Left lung (tissue), 10 donors: ENCODE results near the gene ZBTB38. TPM values are rescaled to one million over a fixed set of nuclear protein-coding genes. Genes with fewer than 3 reads are reported as not detected.
A peak's percentile ranks its signal among the peaks of the same experiment; 100 is the strongest.

Experiments used
- ATAC-seq: fragments of 200-7000 bp; cut with Tn5 transposase; one replicate; pipeline ENCODE4 v1.9.1; 2020; ENCODE audit warnings: moderate library complexity
- DNase-seq, 4 donors: peaks; one replicate each; pipeline ENCODE4 v3.0.0-alpha.2; 2013 to 2020
- H3K27ac ChIP-seq, 2 donors: fragments of 200-600 bp; sonication (generic) in 1 of 2; one replicate each; pipeline versions ENCODE4 v1.5.0 to v1.8.0; 2020 to 2021
- H3K27me3 ChIP-seq, 2 donors: fragments of 200-600 bp; sonication (generic) in 1 of 2; one replicate each; pipeline versions ENCODE4 v1.5.0 to v1.8.0; 2020 to 2021
- H3K36me3 ChIP-seq, 2 donors: fragments of 200-600 bp; sonication (generic) in 1 of 2; one replicate each; pipeline versions ENCODE4 v1.5.0 to v1.8.0; 2020 to 2021
- H3K4me1 ChIP-seq, 2 donors: fragments of 200-600 bp; one replicate each; pipeline ENCODE4 v1.8.0; 2021
- H3K4me3 ChIP-seq, 2 donors: fragments of 200-600 bp; sonication (generic) in 1 of 2; one replicate each; pipeline versions ENCODE4 v1.5.0 to v1.8.0; 2020 to 2021; ENCODE audit warnings: mild to moderate bottlenecking in 1 of 2
- H3K9me3 ChIP-seq, 2 donors: fragments of 200-600 bp; sonication (generic) in 1 of 2; one replicate each; pipeline versions ENCODE4 v1.5.0 to v1.8.0; 2020 to 2021
- CTCF ChIP-seq, 2 donors: fragments of 200-600 bp; sonication (generic) in 1 of 2; IDR thresholded peaks; one replicate each; pipeline versions ENCODE4 v1.5.0 to v1.8.0; 2021; ENCODE audit warnings: antibody characterized with exemption in 2 of 2
- intact Hi-C, 2 donors: fragments of 100-400 bp; cut with DNase I; formaldehyde crosslinking; loops; one replicate each; pipeline versions ENCODE4 v1.11.2 to v1.14.2; 2022
- polyA plus RNA-seq, 6 donors: library from polyadenylated mRNA; unstranded; fragments of 120-200 nt; gene quantifications; one replicate each; pipeline ENCODE4 v1.2.1, GENCODE V29; 2013; ENCODE audit not compliant: insufficient read length in 6 of 6
- total RNA-seq, 2 donors: library from RNA; stranded (reverse); fragmentation: NEBNext Ultra II Directional; extraction: Animal tissue kit (Norgen Biotek cat#: 25700); gene quantifications; one replicate each; pipeline ENCODE4 v1.2.1, GENCODE V29; 2021
- donor health status: DM: no; HTN: yes; CAD: no.
- donor health status: DM: no; HTN: no; CAD: no.

The ZBTB38 gene
- total and polyA plus RNA-seq, 8 donors: 71.7 to 91.4 (median 82.6) TPM

- Histone ChIP-seq H3K36me3 (peaks cover 0 to 22% of the 10 kb centered on the region in 2 donors), H3K4me1 (peaks cover 0 to 8% of the 10 kb centered on the region in 2 donors), H3K27ac (no peak overlapping the region), H3K4me3 (no peak overlapping the region), H3K27me3 (no peaks in the 10 kb centered on the region), H3K9me3 (no peaks in the 10 kb centered on the region)
- DNase-seq (no peak), ATAC-seq (no peak)
- intact Hi-C loops: no loop called here
- TF ChIP-seq CTCF (IDR thresholded peaks at IDR 0.05): no peak
Observed at GRCh38 chr3:141375381-141376301, 7.3 kb downstream of the ZBTB38 start.

- H3K27me3 ChIP-seq: no peaks in the 10 kb centered on the region
- intact Hi-C loops: no loop called here
- H3K36me3 ChIP-seq: peaks cover 0 to 28% of the 10 kb centered on the region in 2 donors
- TF ChIP-seq CTCF (IDR thresholded peaks at IDR 0.05): no peak
- no peak for ATAC-seq
- no peak overlapping the region for H3K4me3 ChIP-seq
- H3K4me1 ChIP-seq: no peaks in the 10 kb centered on the region
- DNase-seq: no peak
- no peaks in the 10 kb centered on the region for H3K9me3 ChIP-seq
- no peak overlapping the region for H3K27ac ChIP-seq
Observed at GRCh38 chr3:141377377-141377776, 9.1 kb downstream of the ZBTB38 start.

DNA sequence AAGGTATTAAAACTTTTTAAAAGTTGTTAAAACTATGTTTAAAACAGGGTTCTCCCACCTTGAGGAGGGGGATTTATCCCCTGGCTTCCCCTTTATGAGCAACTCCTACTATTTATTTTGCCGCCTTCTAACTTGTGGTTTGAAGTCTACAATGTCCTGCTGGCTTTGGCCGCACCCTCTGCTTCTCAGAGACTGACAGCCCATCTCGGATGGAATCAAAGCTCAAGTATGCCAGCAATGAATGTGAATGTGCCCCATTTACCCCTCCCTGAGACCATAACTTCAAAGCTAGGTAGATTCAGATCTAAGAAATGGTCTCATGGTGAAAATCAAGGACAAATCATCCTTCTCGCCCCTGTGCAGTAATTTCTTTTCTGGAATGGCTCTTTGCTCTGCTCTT lies 10.3 kb downstream of the ZBTB38 start:
- Histone ChIP-seq H3K27ac (peak overlapping the region in 1 of 2 donors; percentile 36), H3K9me3 (no peaks in the 10 kb centered on the region), H3K27me3 (no peaks in the 10 kb centered on the region), H3K4me3 (no peak overlapping the region), H3K4me1 (no peaks in the 10 kb centered on the region), H3K36me3 (peaks cover 0 to 28% of the 10 kb centered on the region in 2 donors)
- no peak for TF ChIP-seq CTCF (IDR thresholded peaks at IDR 0.05)
- DNase-seq (no peak), ATAC-seq (no peak)
- intact Hi-C loops: no loop called here

DNA sequence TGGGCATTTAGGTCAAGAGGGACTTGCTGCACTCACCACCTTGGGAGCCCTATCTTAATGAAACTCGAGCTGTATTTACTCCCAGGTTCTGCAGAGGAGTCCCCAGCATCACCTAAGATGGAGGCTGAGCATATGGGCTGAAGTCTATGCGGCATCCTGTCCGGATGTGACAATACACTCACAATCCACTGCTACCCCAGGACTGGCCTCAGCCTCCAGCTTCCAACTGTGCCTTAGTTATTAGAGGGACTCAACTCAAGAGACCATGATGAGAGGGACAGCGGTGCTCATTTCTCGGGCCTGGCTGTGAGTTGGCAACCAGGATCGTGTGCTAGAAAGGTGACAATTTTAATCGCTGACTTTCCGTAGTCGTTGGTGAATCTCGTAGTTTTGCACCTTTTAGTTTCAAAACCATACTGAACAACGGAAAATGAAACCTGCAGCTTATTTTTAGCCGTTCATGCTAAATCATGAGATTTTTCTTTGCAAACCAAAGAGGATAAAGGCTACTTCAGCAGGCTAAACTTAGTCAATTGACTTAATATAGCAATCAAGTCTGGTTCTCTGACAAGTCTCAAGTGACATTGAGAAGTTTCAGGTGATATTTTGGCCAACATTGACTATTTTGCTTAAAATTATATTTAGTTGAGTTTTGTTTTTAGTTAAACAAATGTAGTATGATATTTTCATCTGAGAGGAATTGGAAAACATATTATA lies 11.1 kb downstream of the ZBTB38 start:
- DNase-seq (no peak), ATAC-seq (peak; percentile 24)
- intact Hi-C loops: no loop called here
- H3K27ac ChIP-seq: peak overlapping the region; percentile 9 to 36
- H3K9me3 ChIP-seq: no peaks in the 10 kb centered on the region
- no peak overlapping the region for H3K4me3 ChIP-seq
- H3K36me3 ChIP-seq: peaks cover 0 to 23% of the 10 kb centered on the region in 2 donors
- TF ChIP-seq CTCF (IDR thresholded peaks at IDR 0.05): no peak
- peaks cover 0 to 4% of the 10 kb centered on the region in 2 donors for H3K4me1 ChIP-seq
- H3K27me3 ChIP-seq: no peaks in the 10 kb centered on the region

GRCh38 chr3:141380279-141380678 lies 12.0 kb downstream of the ZBTB38 start:
- TF ChIP-seq CTCF (IDR thresholded peaks at IDR 0.05): no peak
- ATAC-seq: no peak
- Histone ChIP-seq H3K36me3 (peaks cover 0 to 22% of the 10 kb centered on the region in 2 donors), H3K27ac (no peak overlapping the region), H3K4me3 (no peak overlapping the region), H3K27me3 (no peaks in the 10 kb centered on the region), H3K9me3 (no peaks in the 10 kb centered on the region), H3K4me1 (peaks cover 0 to 6% of the 10 kb centered on the region in 2 donors)
- no peak for DNase-seq
- intact Hi-C loops: no loop called here
